HEK293 (cell line): ENCODE measurements around the gene UTRN.

Experiments
- FEZF1 ChIP-seq: fragments of 450-650 bp; formaldehyde crosslinking; IDR thresholded peaks from 2 replicates; pipeline ENCODE4 v1.5.1; 2016; ENCODE audit warnings: missing biosample characterization, missing genetic modification characterization
- HOXA7 ChIP-seq: sonication (generic); formaldehyde crosslinking; IDR thresholded peaks from 2 replicates; pipeline ENCODE4 v1.8.1; 2022; ENCODE audit warnings: missing genetic modification reagents, borderline replicate concordance
- ZBTB21 ChIP-seq: fragments of 450-650 bp; formaldehyde crosslinking; IDR thresholded peaks from 2 replicates; pipeline ENCODE4 v1.5.1; 2017; ENCODE audit warnings: missing biosample characterization, missing genetic modification characterization
- ZBTB7A ChIP-seq: fragments of 450-650 bp; formaldehyde crosslinking; IDR thresholded peaks from 2 replicates; pipeline ENCODE4 v1.5.1; 2016; ENCODE audit warnings: low read depth, missing biosample characterization, missing genetic modification characterization
- ZFP37 ChIP-seq: fragments of 450-650 bp; formaldehyde crosslinking; IDR thresholded peaks from 2 replicates; pipeline ENCODE4 v1.5.1; 2016; ENCODE audit warnings: missing biosample characterization, missing genetic modification characterization
- ZNF146 ChIP-seq: fragments of 450-650 bp; formaldehyde crosslinking; IDR thresholded peaks from 2 replicates; pipeline ENCODE4 v1.5.1; 2016; ENCODE audit warnings: missing biosample characterization, missing genetic modification characterization
- ZNF423 ChIP-seq: fragments of 450-650 bp; formaldehyde crosslinking; IDR thresholded peaks from 2 replicates; pipeline ENCODE4 v1.5.1; 2016; ENCODE audit warnings: missing biosample characterization, missing genetic modification characterization
- ZNF501 ChIP-seq: fragments of 450-650 bp; formaldehyde crosslinking; IDR thresholded peaks from 2 replicates; pipeline ENCODE4 v1.5.1; 2016; ENCODE audit warnings: missing biosample characterization, missing genetic modification characterization
- ZNF600 ChIP-seq: fragments of 450-650 bp; formaldehyde crosslinking; IDR thresholded peaks from 2 replicates; pipeline ENCODE4 v1.5.1; 2016; ENCODE audit warnings: missing biosample characterization, missing genetic modification characterization
- TF ChIP-seq, protein P1 (sequence below): fragments of 450-650 bp; formaldehyde crosslinking; IDR thresholded peaks from 2 replicates; pipeline ENCODE4 v1.5.1; 2016; ENCODE audit warnings: missing biosample characterization, missing genetic modification characterization
- TF ChIP-seq, protein P2 (sequence below): fragments of 450-650 bp; formaldehyde crosslinking; IDR thresholded peaks from 2 replicates; pipeline ENCODE4 v1.5.0; 2017; ENCODE audit warnings: missing biosample characterization, missing genetic modification characterization, borderline replicate concordance
- TF ChIP-seq, protein P3 (sequence below): fragments of 450-650 bp; formaldehyde crosslinking; IDR thresholded peaks from 2 replicates; pipeline ENCODE4 v1.5.1; 2016; ENCODE audit warnings: missing biosample characterization, missing genetic modification characterization
- TF ChIP-seq, protein P4 (sequence below): sonication (generic); formaldehyde crosslinking; IDR thresholded peaks from 2 replicates; pipeline ENCODE4 v1.8.1; 2022; ENCODE audit warnings: mild to moderate bottlenecking, moderate library complexity, missing genetic modification reagents
- TF ChIP-seq, protein P5 (sequence below): fragments of 450-650 bp; IDR thresholded peaks from 2 replicates; pipeline ENCODE4 v1.5.1; 2018; ENCODE audit warnings: missing biosample characterization, missing genetic modification characterization

DNA sequence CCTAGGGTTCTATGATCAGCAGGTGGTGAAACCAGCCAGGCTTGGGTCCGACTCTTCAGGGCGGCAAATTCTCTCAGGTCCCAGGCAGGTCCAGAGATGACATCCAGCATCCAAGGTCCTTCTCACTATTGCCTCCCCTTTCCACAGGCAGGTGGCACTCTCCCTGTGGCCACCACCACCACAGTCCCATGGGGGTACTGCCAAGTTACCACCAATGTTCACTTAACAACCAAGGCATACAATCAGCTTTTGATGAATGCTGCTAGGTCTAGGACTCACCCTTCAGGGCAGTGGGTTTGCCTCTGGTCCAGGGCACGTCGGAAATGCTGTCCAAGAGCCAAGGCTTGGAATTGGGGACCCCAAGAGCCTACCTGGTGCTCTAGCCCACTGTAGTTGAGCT lies 40.4 kb upstream of the UTRN start:
- no peak for TF ChIP-seq FEZF1
- no peak for TF ChIP-seq ZBTB7A (tag by site-specific recombination)
- no peak for TF ChIP-seq ZNF600 (tag by site-specific recombination)
- TF ChIP-seq, protein P1, sequence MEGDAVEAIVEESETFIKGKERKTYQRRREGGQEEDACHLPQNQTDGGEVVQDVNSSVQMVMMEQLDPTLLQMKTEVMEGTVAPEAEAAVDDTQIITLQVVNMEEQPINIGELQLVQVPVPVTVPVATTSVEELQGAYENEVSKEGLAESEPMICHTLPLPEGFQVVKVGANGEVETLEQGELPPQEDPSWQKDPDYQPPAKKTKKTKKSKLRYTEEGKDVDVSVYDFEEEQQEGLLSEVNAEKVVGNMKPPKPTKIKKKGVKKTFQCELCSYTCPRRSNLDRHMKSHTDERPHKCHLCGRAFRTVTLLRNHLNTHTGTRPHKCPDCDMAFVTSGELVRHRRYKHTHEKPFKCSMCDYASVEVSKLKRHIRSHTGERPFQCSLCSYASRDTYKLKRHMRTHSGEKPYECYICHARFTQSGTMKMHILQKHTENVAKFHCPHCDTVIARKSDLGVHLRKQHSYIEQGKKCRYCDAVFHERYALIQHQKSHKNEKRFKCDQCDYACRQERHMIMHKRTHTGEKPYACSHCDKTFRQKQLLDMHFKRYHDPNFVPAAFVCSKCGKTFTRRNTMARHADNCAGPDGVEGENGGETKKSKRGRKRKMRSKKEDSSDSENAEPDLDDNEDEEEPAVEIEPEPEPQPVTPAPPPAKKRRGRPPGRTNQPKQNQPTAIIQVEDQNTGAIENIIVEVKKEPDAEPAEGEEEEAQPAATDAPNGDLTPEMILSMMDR (tag by site-specific recombination): no peak
- TF ChIP-seq, protein P2, sequence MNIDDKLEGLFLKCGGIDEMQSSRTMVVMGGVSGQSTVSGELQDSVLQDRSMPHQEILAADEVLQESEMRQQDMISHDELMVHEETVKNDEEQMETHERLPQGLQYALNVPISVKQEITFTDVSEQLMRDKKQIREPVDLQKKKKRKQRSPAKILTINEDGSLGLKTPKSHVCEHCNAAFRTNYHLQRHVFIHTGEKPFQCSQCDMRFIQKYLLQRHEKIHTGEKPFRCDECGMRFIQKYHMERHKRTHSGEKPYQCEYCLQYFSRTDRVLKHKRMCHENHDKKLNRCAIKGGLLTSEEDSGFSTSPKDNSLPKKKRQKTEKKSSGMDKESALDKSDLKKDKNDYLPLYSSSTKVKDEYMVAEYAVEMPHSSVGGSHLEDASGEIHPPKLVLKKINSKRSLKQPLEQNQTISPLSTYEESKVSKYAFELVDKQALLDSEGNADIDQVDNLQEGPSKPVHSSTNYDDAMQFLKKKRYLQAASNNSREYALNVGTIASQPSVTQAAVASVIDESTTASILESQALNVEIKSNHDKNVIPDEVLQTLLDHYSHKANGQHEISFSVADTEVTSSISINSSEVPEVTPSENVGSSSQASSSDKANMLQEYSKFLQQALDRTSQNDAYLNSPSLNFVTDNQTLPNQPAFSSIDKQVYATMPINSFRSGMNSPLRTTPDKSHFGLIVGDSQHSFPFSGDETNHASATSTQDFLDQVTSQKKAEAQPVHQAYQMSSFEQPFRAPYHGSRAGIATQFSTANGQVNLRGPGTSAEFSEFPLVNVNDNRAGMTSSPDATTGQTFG (tag by site-specific recombination): no peak
- TF ChIP-seq ZNF501 (tag by site-specific recombination): no peak
- TF ChIP-seq HOXA7 (CRISPR knock-in tag): no peak
- TF ChIP-seq, protein P3, sequence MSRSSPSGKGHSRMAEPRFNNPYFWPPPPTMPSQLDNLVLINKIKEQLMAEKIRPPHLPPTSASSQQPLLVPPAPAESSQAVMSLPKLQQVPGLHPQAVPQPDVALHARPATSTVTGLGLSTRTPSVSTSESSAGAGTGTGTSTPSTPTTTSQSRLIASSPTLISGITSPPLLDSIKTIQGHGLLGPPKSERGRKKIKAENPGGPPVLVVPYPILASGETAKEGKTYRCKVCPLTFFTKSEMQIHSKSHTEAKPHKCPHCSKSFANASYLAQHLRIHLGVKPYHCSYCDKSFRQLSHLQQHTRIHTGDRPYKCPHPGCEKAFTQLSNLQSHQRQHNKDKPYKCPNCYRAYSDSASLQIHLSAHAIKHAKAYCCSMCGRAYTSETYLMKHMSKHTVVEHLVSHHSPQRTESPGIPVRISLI (tag by site-specific recombination): no peak
- TF ChIP-seq ZFP37 (tag by site-specific recombination): no peak
- no peak for TF ChIP-seq ZNF423 (tag by site-specific recombination)
- TF ChIP-seq, protein P4, sequence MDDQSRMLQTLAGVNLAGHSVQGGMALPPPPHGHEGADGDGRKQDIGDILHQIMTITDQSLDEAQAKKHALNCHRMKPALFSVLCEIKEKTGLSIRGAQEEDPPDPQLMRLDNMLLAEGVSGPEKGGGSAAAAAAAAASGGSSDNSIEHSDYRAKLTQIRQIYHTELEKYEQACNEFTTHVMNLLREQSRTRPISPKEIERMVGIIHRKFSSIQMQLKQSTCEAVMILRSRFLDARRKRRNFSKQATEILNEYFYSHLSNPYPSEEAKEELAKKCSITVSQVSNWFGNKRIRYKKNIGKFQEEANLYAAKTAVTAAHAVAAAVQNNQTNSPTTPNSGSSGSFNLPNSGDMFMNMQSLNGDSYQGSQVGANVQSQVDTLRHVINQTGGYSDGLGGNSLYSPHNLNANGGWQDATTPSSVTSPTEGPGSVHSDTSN (CRISPR knock-in tag): no peak
- TF ChIP-seq, protein P5, sequence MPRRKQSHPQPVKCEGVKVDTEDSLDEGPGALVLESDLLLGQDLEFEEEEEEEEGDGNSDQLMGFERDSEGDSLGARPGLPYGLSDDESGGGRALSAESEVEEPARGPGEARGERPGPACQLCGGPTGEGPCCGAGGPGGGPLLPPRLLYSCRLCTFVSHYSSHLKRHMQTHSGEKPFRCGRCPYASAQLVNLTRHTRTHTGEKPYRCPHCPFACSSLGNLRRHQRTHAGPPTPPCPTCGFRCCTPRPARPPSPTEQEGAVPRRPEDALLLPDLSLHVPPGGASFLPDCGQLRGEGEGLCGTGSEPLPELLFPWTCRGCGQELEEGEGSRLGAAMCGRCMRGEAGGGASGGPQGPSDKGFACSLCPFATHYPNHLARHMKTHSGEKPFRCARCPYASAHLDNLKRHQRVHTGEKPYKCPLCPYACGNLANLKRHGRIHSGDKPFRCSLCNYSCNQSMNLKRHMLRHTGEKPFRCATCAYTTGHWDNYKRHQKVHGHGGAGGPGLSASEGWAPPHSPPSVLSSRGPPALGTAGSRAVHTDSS (tag by site-specific recombination): no peak
- no peak for TF ChIP-seq ZNF146 (tag by site-specific recombination)
- no peak for TF ChIP-seq ZBTB21
